ENCODE data around the gene PIP5K1C.

DNA sequence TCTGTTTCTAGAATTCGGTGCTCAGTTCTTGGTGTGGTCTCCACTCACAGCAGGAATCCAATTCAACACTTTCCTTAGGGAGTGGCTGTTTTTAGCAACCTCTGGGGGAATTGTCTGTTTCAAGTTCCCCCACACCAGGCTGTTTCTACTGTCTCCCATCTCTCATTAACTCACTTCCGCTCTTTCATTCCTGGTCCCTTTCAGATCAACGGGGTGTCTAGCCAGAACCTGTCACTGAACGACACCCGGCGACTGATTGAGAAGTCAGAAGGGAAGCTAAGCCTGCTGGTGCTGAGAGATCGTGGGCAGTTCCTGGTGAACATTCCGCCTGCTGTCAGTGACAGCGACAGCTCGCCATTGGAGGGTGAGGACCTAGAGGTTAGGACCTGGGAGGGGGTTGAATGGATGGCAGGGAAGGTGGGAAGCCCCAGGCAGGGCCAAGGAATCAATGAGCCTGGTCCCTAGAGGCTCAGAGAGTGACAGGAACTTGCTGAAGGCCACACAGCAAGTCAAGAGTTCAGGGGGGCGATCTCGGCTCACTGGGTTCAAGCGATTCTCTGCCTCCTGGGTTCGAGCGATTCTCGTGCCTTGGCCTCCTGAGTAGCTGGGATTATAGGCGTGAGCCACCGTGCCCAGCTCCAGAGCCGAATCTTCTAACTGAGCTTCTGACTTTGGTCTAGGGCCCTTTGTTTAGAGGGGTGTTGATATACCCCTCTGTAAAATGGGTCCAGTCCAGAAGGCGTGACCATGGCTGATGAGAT lies 33.5 kb upstream of the PIP5K1C start:
- TF ChIP-seq, protein P1, sequence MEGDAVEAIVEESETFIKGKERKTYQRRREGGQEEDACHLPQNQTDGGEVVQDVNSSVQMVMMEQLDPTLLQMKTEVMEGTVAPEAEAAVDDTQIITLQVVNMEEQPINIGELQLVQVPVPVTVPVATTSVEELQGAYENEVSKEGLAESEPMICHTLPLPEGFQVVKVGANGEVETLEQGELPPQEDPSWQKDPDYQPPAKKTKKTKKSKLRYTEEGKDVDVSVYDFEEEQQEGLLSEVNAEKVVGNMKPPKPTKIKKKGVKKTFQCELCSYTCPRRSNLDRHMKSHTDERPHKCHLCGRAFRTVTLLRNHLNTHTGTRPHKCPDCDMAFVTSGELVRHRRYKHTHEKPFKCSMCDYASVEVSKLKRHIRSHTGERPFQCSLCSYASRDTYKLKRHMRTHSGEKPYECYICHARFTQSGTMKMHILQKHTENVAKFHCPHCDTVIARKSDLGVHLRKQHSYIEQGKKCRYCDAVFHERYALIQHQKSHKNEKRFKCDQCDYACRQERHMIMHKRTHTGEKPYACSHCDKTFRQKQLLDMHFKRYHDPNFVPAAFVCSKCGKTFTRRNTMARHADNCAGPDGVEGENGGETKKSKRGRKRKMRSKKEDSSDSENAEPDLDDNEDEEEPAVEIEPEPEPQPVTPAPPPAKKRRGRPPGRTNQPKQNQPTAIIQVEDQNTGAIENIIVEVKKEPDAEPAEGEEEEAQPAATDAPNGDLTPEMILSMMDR (IDR thresholded peaks at IDR 0.05; ENCODE audit: poor library complexity, severe bottlenecking), result no peak
- TF ChIP-seq EZH2 (IDR thresholded peaks at IDR 0.05; ENCODE audit: borderline replicate concordance, insufficient read depth, low read length, poor library complexity, severe bottlenecking) (no peak), EP300 (conservative IDR thresholded peaks at IDR 0.05; ENCODE audit: poor library complexity, severe bottlenecking) (no peak), POLR2AphosphoS5 (IDR thresholded peaks at IDR 0.05) (no peak), TAF1 (IDR thresholded peaks at IDR 0.05; ENCODE audit: low read depth) (no peak), MXI1 (conservative IDR thresholded peaks at IDR 0.05; ENCODE audit: poor library complexity, severe bottlenecking) (no peak)
- TF ChIP-seq, protein P2, sequence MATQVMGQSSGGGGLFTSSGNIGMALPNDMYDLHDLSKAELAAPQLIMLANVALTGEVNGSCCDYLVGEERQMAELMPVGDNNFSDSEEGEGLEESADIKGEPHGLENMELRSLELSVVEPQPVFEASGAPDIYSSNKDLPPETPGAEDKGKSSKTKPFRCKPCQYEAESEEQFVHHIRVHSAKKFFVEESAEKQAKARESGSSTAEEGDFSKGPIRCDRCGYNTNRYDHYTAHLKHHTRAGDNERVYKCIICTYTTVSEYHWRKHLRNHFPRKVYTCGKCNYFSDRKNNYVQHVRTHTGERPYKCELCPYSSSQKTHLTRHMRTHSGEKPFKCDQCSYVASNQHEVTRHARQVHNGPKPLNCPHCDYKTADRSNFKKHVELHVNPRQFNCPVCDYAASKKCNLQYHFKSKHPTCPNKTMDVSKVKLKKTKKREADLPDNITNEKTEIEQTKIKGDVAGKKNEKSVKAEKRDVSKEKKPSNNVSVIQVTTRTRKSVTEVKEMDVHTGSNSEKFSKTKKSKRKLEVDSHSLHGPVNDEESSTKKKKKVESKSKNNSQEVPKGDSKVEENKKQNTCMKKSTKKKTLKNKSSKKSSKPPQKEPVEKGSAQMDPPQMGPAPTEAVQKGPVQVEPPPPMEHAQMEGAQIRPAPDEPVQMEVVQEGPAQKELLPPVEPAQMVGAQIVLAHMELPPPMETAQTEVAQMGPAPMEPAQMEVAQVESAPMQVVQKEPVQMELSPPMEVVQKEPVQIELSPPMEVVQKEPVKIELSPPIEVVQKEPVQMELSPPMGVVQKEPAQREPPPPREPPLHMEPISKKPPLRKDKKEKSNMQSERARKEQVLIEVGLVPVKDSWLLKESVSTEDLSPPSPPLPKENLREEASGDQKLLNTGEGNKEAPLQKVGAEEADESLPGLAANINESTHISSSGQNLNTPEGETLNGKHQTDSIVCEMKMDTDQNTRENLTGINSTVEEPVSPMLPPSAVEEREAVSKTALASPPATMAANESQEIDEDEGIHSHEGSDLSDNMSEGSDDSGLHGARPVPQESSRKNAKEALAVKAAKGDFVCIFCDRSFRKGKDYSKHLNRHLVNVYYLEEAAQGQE (IDR thresholded peaks at IDR 0.05; ENCODE audit: borderline replicate concordance), result no peak
